Kidney (tissue), 14 donors: ENCODE data around the gene SGF29. TPM values are rescaled to one million over a fixed set of nuclear protein-coding genes. Genes with fewer than 3 reads are reported as not detected.
"Not testable (repeated sequence)": the region's sequence is repeated elsewhere in the genome, so short reads cannot be mapped to it uniquely, and the experiment has no call there.

Experiments
- DNase-seq, 5 donors: peaks; one replicate each; pipeline ENCODE4 v3.0.0-alpha.2; 2013 to 2020
- FAIRE-seq: peaks from 2 replicates; lab custom pipeline; 2012; peaks lifted over from hg19 to GRCh38; lab: Jason Lieb, UNC
- H3K27ac ChIP-seq, 2 donors: one replicate each; pipeline ENCODE4 v1.7.0; 2013; ENCODE audit warnings: low read depth in 2 of 2, low read length in 2 of 2, inconsistent platforms in 1 of 2
- H3K27me3 ChIP-seq: one replicate; pipeline ENCODE4 v1.7.1; 2013; ENCODE audit warnings: low read length, inconsistent platforms; ENCODE audit not compliant: control insufficient read depth, insufficient read depth
- H3K36me3 ChIP-seq, 3 donors: one replicate each; pipeline versions ENCODE4 v1.7.0 to v1.7.1; 2013; ENCODE audit warnings: low read length in 3 of 3, control low read depth in 1 of 3, inconsistent platforms in 1 of 3; ENCODE audit not compliant: insufficient read depth in 3 of 3, control insufficient read depth in 2 of 3
- H3K4me1 ChIP-seq, 3 donors: one replicate each; pipeline versions ENCODE4 v1.7.0 to v1.7.1; 2013; ENCODE audit warnings: low read length in 3 of 3, inconsistent platforms in 1 of 3, low read depth in 1 of 3; ENCODE audit not compliant: control insufficient read depth in 2 of 3, insufficient read depth in 2 of 3
- H3K4me3 ChIP-seq, 3 donors: one replicate each; pipeline versions ENCODE4 v1.7.0 to v1.8.1; 2013; ENCODE audit warnings: low read length in 3 of 3, control low read depth in 1 of 3, inconsistent platforms in 1 of 3
- H3K9ac ChIP-seq, 3 donors: one replicate each; pipeline versions ENCODE4 v1.7.0 to v1.7.1; 2013; ENCODE audit warnings: low read length in 3 of 3, control low read depth in 1 of 3, inconsistent platforms in 1 of 3
- H3K9me3 ChIP-seq, 3 donors: one replicate each; pipeline versions ENCODE4 v1.7.0 to v1.7.1; 2013; ENCODE audit warnings: low read length in 3 of 3, control low read depth in 1 of 3, inconsistent platforms in 1 of 3; ENCODE audit not compliant: control insufficient read depth in 2 of 3, insufficient read depth in 1 of 3
- CTCF ChIP-seq: IDR thresholded peaks from 3 replicates; pipeline ENCODE4 v1.5.1; 2012; ENCODE audit warnings: mild to moderate bottlenecking, moderate library complexity, borderline replicate concordance; ENCODE audit not compliant: insufficient read depth; ENCODE audit errors: extremely low read depth
- intact Hi-C: fragments of 100-400 bp; cut with DNase I; formaldehyde crosslinking; loops from one replicate; pipeline ENCODE4 v1.11.1; 2022
- polyA plus RNA-seq: library from polyadenylated mRNA; stranded (reverse); fragments of 350-450 nt; fragmentation: Illumina TruSeq; extraction: RNeasy Lipid Tissue Mini Kit (QIAGEN cat#74804); gene quantifications from one replicate; pipeline ENCODE4 v1.2.3, GENCODE V29; 2014; ENCODE audit warnings: low read depth, low replicate concordance; ENCODE audit not compliant: insufficient read depth
- total RNA-seq: library from RNA; stranded (reverse); fragmentation: NEBNext Ultra II Directional; extraction: Animal tissue kit (Norgen Biotek cat#: 25700); gene quantifications from one replicate; pipeline ENCODE4 v1.2.1, GENCODE V29; 2021
- donor health status: control.
- donor health status: control.
- donor health status: control.
- donor health status: control.
- donor health status: control.
- donor health status: DM: yes; HTN: yes; CAD: no.
- donor health status: Normal renal cell carcinoma (clear cell type).

SGF29 gene
- total and polyA plus RNA-seq, 2 donors from 2014 or later, result 20.6 to 28.5 TPM

DNA sequence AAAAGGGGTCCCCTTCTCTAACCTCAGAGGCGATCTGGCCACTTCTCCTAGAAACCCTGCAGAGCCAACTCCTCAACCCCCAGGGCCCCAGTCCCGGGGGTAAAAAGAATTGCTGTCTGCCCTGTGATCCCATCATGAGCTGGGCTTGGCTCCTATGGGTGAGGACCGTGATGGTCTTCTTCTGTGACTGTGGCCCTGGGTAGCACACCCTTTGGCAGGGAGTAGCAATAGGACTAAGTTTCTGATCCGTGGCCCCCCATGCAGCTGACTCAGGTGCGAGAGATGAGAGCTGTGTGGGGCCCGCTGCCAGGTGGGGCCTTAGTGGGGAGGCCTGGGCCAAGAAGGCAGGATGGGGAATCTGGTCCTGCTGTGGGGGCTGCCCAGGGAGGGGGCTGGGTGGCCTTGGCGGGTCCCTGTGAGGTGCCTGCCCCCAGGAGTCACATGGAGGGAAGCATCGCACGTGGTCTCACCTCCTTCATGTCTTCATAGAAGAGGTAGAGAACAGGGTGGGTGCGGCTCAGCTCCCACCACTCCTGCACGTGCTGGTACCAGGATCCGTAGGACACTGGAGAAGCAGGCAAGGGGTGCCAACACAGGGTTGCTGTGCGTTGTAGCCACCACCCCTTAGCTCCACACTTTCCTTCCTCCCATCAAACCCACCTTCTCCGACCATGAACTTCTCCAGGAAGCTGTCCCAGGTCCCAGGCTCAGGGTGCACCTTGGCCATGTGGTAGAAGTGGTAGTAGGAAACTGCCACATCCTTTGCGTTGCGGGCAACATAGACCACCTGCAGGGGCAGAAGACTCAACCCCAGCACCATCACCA, 52.8 kb downstream of the SGF29 start:
- Histone ChIP-seq H3K9me3 (no peaks in the 10 kb centered on the region), H3K9ac (no peak overlapping the region), H3K27me3 (no peaks in the 10 kb centered on the region), H3K27ac (no peak overlapping the region), H3K4me1 (peaks cover 0 to 13% (median 10%) of the 10 kb centered on the region in 3 donors), H3K4me3 (no peak overlapping the region), H3K36me3 (no peaks in the 10 kb centered on the region)
- FAIRE-seq, result no peak
- intact Hi-C loops, result no loop called here
- no peak for TF ChIP-seq CTCF
- no peak for DNase-seq

GRCh38 chr16:28607116-28607623, 53.5 kb downstream of the SGF29 start:
- Histone ChIP-seq H3K4me3 (no peak overlapping the region), H3K9ac (no peak overlapping the region), H3K27ac (no peak overlapping the region), H3K27me3 (no peaks in the 10 kb centered on the region), H3K4me1 (peaks cover 0 to 13% (median 10%) of the 10 kb centered on the region in 3 donors), H3K9me3 (no peaks in the 10 kb centered on the region), H3K36me3 (no peaks in the 10 kb centered on the region)
- TF ChIP-seq CTCF, result no peak
- intact Hi-C loops, result no loop called here
- no peak for FAIRE-seq
- peak in 1 of 5 donors; percentile 35 for DNase-seq

GRCh38 chr16:28607681-28608495, 54.2 kb downstream of the SGF29 start:
- FAIRE-seq, H3K36me3 ChIP-seq, H3K4me3 ChIP-seq, H3K9me3 ChIP-seq, H3K27ac ChIP-seq, H3K27me3 ChIP-seq, H3K9ac ChIP-seq, intact Hi-C loops: not testable (repeated sequence)
- DNase-seq, result peak in 1 of 5 donors; percentile 8
- H3K4me1 ChIP-seq, result peaks cover 0 to 13% (median 10%) of the 10 kb centered on the region in 3 donors

DNA sequence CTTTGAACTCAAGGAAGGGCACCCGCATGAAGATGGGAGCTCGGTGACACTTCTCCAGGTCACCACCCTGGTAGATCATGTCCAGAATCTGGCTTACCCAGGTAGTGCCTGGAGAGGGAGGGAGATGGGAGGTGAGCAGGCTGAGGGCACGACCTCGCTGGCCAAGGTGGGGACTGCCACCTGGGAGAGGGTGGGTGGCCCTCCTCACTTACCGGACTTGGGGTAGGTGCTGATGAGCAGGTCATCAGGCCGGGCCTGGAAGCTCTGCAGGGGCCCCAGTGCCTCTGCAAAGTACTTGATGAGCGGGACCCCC, 54.7 kb downstream of the SGF29 start:
- FAIRE-seq, H3K36me3 ChIP-seq, H3K27ac ChIP-seq, H3K4me3 ChIP-seq, H3K9me3 ChIP-seq, intact Hi-C loops, H3K27me3 ChIP-seq, H3K9ac ChIP-seq: not testable (repeated sequence)
- peak in 1 of 5 donors; percentile 31 for DNase-seq
- H3K4me1 ChIP-seq, result peaks cover 0 to 13% (median 10%) of the 10 kb centered on the region in 3 donors

DNA sequence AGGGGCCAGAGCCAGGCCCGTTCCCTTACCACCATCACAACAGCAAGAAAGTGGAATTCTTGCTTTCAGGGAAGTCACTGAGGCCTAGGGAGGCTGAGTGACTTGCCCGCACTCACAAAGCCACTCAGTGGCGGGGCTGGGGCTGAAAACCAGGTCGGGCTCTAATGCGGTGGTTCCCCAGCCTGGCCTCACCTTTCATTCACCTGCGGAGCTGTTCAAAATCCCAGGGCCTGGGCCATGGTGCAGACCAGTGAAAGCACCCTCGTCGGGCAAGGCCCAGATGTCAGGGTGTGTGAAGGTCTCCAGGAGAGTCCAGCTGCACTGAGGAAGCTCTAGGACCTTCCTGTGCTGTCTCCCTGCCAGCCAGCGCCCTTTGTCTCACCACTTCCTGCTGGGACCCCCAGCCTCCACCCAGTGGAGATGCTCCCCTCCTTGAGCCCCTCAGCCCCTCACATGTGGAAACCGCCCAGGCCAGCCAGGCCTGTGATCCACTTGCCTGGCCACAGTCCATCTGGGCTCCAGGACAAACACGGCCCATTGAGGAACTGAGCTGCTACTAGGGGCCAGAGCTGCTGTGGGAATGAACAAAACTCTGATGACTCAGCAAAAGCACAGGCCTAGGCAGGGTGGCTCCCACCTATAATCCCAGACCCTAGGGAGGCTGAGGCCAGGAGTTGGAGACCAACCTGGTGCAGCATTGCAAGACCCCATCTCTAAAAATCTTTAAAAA, 55.3 kb downstream of the SGF29 start:
- peak overlapping the region; percentile 10 to 11 for H3K27ac ChIP-seq
- DNase-seq, result peak in 2 of 5 donors; percentile 7 to 39
- H3K36me3 ChIP-seq, FAIRE-seq, H3K9me3 ChIP-seq, H3K27me3 ChIP-seq, intact Hi-C loops: not testable (repeated sequence)
- H3K4me1 ChIP-seq, result peaks cover 0 to 13% (median 10%) of the 10 kb centered on the region in 3 donors
- peak overlapping the region in 1 of 3 donors; percentile 45 for H3K4me3 ChIP-seq
- H3K9ac ChIP-seq, result peak overlapping the region in 1 of 3 donors; percentile 85
